GM18519 (cell line): ENCODE data around the gene NOVA2.

Experiments used
- ATAC-seq: cut with Tn5 transposase; IDR thresholded peaks from one replicate; pipeline ENCODE4 v1.9.1; 2021; ENCODE audit warnings: mild to moderate bottlenecking, moderate library complexity; ENCODE audit not compliant: unreplicated experiment, low FRiP score

The NOVA2 gene, protein sequence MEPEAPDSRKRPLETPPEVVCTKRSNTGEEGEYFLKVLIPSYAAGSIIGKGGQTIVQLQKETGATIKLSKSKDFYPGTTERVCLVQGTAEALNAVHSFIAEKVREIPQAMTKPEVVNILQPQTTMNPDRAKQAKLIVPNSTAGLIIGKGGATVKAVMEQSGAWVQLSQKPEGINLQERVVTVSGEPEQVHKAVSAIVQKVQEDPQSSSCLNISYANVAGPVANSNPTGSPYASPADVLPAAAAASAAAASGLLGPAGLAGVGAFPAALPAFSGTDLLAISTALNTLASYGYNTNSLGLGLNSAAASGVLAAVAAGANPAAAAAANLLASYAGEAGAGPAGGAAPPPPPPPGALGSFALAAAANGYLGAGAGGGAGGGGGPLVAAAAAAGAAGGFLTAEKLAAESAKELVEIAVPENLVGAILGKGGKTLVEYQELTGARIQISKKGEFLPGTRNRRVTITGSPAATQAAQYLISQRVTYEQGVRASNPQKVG

DNA sequence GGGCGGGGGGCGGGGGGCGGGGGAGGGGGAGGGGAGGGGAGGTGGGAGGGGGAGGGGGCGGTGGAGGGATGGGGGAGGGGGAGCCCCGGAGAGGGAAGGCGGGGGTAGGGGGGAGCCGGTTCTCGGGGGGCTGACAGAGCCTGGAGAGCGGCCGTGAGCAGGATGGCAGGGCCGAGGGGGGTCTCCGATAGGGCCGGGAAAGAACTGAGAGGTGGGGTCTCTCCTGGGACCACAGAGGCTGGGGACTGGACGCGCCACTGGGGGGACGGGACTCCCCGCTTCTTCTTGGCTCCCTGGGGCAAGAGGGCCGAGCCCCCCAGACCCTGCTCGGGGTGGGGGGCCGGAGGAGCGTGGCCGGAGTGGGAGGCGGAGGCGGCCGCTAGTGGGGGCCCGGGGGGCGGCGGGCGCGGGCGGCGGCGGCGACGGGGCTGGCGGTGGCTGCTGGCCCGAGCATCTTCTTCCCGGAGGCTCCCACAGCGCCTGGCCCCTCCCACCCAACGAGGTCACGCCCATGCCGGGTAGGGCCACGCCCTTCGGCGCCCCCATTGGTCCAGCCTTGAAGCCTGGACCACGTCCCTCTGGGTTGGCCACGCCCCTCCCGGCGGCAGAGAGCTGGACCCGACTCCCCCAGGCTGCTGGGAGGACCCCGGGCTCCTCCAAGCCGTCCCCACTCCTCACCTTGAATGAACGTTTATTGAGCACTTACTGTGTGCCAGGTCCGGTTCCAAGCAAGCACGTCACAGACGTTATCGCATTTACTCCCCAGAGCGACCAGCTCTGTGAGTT lies at the start of gene NOVA2:
TSS of gene NOVA2 (minus strand) at position 313 of the 786 bp plus-strand sequence. CDS start 514 bp downstream, outside the sequence.
- no peak for ATAC-seq

DNA sequence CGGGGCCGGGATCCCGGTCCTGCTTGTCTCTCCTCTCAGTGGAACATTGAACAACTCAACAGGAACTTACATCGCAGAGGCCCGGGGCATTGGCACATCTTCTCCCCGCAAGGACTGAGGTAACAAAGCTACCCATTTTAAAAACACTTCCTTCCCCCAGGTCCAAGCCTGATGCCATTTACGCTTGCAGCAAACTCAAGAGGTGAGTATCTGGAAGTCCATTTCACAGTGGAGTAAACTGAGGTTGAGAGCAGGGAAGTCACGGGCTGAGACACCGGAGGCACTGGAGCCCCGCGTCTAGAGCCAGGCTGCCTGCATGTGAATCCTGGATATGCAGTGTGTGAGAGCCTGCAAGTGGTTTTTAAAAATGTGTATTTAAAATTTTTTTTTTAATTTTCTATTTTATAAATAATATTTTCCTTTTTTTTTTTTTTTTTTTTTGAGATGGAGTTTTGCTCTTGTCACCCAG lies 49.7 kb upstream of the NOVA2 start:
- no peak for ATAC-seq

DNA sequence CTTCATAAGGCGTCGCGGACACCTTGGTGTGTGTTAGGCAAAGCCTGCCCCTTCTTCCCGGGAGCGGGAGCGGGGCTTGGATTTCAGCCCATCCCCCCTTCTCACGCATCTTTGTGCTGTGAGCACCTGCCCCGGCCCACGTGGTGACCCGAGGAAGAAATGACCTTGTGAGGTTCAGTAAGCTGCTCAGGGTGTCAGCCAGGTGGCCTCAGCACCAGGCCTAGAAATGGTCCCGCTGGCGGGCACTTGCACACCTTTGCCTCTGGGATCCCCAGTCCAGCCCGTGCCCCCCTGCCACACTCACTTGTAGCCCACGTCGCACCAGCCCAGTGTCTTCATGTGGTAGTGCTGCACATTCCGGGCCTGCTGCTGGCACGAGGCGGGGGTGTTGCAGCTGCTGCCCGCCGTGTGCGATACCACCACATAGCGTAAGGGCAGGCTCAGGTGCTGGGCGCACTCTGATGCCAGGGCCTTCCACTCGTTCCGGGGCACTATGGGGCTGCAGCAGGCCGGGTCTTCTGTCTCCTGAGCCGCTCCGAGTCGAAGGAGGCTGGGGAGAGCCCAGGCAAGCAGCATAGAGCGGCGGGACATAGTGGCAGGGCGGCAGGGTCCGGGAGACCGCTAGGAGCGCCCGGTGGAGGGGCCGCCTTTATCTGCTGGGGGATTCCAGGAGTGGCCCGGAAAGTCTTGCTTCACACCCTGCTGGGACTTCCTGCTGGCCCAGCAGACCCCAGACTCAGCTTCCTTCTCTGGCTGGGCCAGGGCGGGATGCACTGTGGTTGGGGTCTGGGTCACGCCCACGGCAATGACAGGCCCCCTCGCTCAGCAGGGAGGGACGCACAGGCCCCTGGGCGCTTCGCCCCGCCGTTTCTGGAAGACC lies 49.0 kb upstream of the NOVA2 start, which contains the start of gene PGLYRP1:
TSS of gene PGLYRP1 (minus strand) at position 623 of the 880 bp plus-strand sequence. CDS start at position 591, 32 bp downstream.
- no peak for ATAC-seq

- ATAC-seq = no peak
Measured at GRCh38 chr19:46022061-46022430, 48.4 kb upstream of the NOVA2 start.

- no peak for ATAC-seq
Measured at GRCh38 chr19:46021531-46022041, 47.9 kb upstream of the NOVA2 start.

DNA sequence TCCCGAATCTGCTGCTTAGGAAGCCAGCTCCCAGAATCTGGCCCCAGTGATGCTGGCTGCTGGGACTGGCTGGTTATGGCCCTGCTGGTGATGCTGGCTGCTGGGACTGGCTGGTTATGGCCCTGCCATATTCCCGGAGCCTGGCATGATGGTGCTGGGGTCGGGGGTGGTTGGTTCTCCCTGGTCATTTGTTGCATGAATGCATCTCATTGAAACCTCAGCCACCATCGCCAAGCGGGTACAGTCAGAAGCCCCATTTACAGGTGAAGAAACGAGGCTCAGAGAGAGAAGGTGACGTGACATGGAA lies 47.1 kb upstream of the NOVA2 start:
- no peak for ATAC-seq

- ATAC-seq = no peak
Measured at GRCh38 chr19:46019270-46019669, 45.6 kb upstream of the NOVA2 start.

DNA sequence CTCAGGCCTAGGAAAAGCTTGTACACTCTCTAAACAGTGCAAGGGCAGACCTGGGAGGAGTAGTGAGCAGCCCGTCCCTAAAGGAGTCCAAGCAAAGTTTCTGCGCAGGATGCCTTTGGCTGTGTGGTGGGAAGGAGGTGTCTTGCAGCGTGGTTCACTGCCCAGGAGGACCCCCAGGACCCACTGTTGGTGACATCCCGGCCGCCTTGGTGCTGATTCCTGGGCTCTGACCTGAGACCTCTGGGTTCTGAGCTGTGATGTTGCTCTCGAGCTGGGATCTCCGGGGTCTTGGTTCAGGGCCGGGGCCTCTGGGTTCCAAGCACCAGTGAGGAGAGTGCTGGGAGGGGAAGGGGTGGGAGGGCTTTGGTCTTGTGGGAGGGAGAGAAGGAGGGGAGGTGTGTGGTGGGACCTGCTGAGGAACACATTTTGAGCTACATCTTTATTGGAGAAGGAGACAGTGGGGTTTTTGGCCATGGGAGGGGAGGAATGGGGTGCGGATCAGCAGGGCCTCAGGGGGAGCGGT lies 45.1 kb upstream of the NOVA2 start:
- ATAC-seq = no peak

DNA sequence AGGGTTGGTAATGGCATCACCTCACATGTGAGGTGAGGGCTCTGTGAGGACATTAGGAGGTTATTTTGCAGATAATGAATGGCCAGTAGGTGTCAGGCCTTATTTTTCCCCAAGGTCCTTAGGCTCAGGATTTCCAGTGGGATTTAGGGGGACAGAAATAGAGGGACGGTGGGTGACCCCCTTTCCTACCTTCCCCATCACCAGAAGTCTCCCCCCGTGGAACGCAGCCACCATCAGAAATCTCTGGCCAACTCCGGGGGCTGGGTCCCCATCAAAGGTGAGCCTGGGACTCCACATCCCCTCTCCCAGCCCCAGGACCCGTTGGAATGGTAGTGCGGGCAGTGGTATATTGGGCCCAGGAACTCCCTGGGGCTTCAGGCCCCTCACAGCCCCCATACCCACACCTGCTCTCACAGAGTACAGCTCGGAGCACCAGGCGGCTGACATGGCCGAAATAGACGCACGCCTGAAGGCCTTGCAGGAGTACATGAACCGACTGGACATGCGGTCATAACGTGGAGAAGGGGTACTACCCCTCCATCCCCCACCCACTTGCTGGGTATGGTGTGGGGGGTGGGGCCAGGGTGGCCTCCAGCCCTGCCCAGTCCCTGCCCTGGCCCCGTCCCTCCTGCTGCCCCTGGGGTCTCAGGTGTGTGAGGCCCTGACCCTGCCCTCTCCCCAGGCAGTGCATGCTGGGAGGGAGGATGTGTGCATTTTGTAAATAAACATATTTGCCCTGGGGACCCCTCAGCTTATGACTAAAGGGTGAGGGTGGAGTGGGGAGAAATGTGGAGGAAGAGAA lies 44.4 kb upstream of the NOVA2 start:
- ATAC-seq = no peak

DNA sequence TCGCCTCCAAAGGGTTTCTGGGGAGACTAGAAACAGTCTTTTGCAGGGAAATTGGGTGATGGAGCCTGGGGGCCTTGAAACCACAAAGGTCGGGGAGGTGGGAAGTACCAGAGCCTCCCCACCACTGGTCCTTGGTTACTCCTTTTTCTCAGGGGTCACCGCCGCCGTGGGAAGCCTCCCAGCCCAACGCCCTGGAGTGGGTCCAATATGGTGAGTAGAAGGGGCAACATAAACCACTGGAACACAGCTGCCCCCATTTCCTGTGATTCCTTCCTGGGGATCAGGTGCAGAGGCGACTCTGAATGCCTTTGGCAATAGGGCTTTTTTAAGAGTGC lies 43.4 kb upstream of the NOVA2 start:
- no peak for ATAC-seq

- ATAC-seq = no peak
Measured at GRCh38 chr19:46016426-46017094, 42.9 kb upstream of the NOVA2 start.

DNA sequence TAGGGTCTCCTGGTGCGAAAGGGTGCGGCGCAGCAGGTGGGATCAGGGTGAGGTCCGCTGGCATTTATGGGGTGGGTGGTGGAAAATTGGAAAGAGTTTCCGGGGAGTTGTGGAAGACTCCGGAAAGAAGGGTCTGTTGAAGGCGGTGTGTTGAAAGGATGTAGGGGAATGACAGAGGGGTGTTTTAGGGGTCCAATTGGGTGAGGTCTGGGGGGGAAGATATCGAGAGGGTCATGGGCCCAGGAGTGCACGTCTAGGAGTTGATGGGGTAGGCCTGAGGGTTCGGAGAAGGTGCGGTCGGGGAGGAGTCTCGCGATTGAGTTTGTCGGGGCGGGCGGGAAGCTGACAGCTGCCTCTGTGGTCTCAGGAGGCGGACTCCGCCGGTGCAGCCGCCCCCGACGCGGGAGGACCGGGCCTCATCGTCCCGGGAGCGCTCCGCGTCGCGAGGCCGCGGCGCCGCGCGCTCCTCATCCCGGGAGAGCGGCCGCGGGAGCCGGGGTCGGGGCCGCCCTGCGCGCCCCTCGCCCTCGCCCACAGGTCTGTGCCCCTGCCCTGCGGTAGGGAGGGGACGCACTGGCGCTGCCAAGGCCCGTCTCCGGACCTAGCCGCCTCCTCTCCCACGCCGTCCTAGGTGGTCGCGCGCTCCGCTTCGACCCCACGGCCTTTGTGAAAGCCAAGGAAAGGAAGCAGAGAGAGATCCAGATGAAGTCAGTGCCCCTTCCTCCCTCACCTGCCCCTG lies 42.2 kb upstream of the NOVA2 start:
- ATAC-seq = no peak

DNA sequence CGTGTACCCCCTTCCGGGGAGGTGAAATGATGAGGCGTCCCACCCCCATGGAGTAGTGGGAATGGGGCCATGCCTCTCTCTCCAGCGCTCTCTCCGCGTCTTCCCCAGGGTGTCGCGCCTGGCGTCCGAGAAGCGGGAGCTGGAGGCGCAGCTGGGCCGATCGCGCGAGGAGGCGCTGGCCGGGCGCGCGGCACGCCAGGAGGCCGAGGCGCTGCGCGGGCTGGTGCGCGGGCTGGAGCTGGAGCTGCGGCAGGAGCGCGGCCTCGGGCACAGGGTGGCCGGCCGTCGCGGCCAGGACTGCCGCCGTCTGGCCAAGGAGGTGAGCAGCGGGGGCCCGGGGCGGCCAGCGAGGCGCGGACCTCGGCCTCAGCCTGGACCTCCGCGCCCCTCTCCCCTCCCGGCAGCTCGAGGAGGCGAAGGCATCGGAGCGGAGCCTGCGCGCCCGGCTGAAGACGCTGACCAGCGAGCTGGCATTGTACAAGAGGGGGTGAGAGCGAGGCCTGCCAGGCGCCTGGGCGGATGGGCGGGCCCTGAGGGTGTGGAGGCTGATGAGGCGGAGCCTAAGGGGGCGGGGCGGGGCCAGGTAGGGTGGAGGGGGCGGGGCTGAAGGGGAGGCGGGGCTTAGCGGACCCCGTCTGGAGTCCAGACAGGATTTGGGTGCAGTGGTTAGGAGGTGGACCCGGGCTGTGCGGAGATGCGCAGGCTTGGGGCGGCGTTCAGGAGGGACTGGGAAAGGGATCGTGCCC lies 41.4 kb upstream of the NOVA2 start:
- ATAC-seq = no peak

DNA sequence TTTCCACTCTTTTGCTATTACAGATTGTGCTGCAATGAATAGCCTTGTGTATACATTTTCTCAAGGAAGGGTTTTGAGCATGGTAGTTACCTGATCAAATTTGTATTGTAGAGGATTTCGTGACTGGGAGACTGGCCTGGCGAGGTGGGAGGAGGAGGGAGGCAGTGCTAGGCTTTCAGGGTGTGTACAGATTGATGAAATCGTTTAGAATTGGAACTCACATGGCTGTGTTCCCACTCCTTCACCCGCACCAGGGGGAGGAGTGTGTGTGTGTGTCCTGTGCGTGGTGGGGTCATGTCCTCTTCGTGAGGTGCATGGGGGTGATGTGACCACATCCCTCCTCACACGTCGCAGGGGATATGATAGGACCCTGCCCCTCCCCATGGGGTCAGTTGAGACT lies 40.9 kb upstream of the NOVA2 start:
- no peak for ATAC-seq

GRCh38 chr19:46009530-46010510 lies 36.2 kb upstream of the NOVA2 start:
- no peak for ATAC-seq

- ATAC-seq = no peak
Measured at GRCh38 chr19:46006411-46006810, 32.7 kb upstream of the NOVA2 start.
